CD4-positive, alpha-beta T cell treated with Interleukin-10 for 1 hour (primary cell): Measurements from ENCODE around the gene ERVFRD-1.

ENCODE experiments used
- DNase-seq: peaks from one replicate; pipeline ENCODE4 v3.0.0-alpha.2; 2020

ERVFRD-1 gene

GRCh38 chr6:11085758-11086435 is 25.6 kb downstream of the ERVFRD-1 start:
- DNase-seq = no peak

- DNase-seq = no peak
These were observed 27.6 kb downstream of the ERVFRD-1 start for GRCh38 chr6:11083956-11084355.

GRCh38 chr6:11083491-11083890 is 28.0 kb downstream of the ERVFRD-1 start:
- DNase-seq = no peak

- DNase-seq = no peak
These were observed 31.2 kb downstream of the ERVFRD-1 start for GRCh38 chr6:11080296-11080695.

- DNase-seq = no peak
These were observed 33.3 kb downstream of the ERVFRD-1 start for GRCh38 chr6:11078266-11078665.

GRCh38 chr6:11076540-11076939 is 35.0 kb downstream of the ERVFRD-1 start:
- no peak for DNase-seq

GRCh38 chr6:11072101-11072500 is 39.4 kb downstream of the ERVFRD-1 start:
- no peak for DNase-seq

- DNase-seq = no peak
These were observed 41.8 kb downstream of the ERVFRD-1 start for GRCh38 chr6:11069760-11070159.

GRCh38 chr6:11067348-11067747 is 44.2 kb downstream of the ERVFRD-1 start:
- DNase-seq = no peak

- no peak for DNase-seq
These were observed 44.8 kb downstream of the ERVFRD-1 start for GRCh38 chr6:11066505-11067347.

GRCh38 chr6:11065436-11066202 is 45.9 kb downstream of the ERVFRD-1 start:
- DNase-seq = no peak

- no peak for DNase-seq
These were observed 46.7 kb downstream of the ERVFRD-1 start for GRCh38 chr6:11064836-11065235.

- DNase-seq = no peak
These were observed 48.8 kb downstream of the ERVFRD-1 start for GRCh38 chr6:11062715-11063114.

GRCh38 chr6:11062083-11062482 is 49.4 kb downstream of the ERVFRD-1 start:
- DNase-seq = no peak

GRCh38 chr6:11058406-11058805 is 53.1 kb downstream of the ERVFRD-1 start:
- DNase-seq = no peak

GRCh38 chr6:11056871-11057270 is 54.7 kb downstream of the ERVFRD-1 start:
- DNase-seq = no peak

GRCh38 chr6:11055127-11055627 is 56.3 kb downstream of the ERVFRD-1 start:
- no peak for DNase-seq

GRCh38 chr6:11054722-11055121 is 56.8 kb downstream of the ERVFRD-1 start:
- no peak for DNase-seq

GRCh38 chr6:11053307-11053706 is 58.2 kb downstream of the ERVFRD-1 start:
- no peak for DNase-seq
